B cell (primary cell): ENCODE data around the gene ST6GAL1. TPM values are rescaled to one million over a fixed set of nuclear protein-coding genes. Genes with fewer than 3 reads are reported as not detected.

Experiments used
- ATAC-seq: fragments of 200-7000 bp; cut with Tn5 transposase; one replicate; pipeline ENCODE4 v1.10.0; 2021; ENCODE audit warnings: low read depth, mild to moderate bottlenecking, moderate number of reproducible peaks, moderate library complexity
- CTCF ChIA-PET: fragments of 350-600 bp; sonication (Branson Sonifier 250); formaldehyde crosslinking; loops from one replicate; lab custom pipeline; 2021; ENCODE audit warnings: antibody characterized with exemption, inconsistent platforms; lab: Charles Lee
- POLR2A ChIA-PET: fragments of 350-600 bp; sonication (Branson Sonifier 250); formaldehyde crosslinking; loops from one replicate; lab custom pipeline; 2021; ENCODE audit warnings: antibody characterized with exemption; lab: Charles Lee
- DNase-seq: peaks from one replicate; pipeline ENCODE4 v3.0.0; 2013
- H2AFZ ChIP-seq: 2 replicates; pipeline ENCODE4 v1.6.1; 2012; ENCODE audit warnings: mild to moderate bottlenecking, low read depth, low read length; ENCODE audit not compliant: insufficient read depth, poor library complexity, severe bottlenecking
- H3K27ac ChIP-seq, 2 donors: 1 replicate in 1 of 2; 2 replicates in 1 of 2; pipeline ENCODE4 v1.5.1; 2012 to 2013; ENCODE audit warnings: low read length in 2 of 2, mild to moderate bottlenecking in 2 of 2, moderate library complexity in 1 of 2
- H3K27me3 ChIP-seq, 4 experiments: fragments of 200-600 bp in 1 of 4; sonication (generic) in 1 of 4; replicated peaks in 1 of 4; 1 replicate in 2 of 4; 2 replicates in 2 of 4; pipeline versions ENCODE4 v1.6.1 to v1.7.0; 2013 to 2016; ENCODE audit warnings: low read length in 3 of 4, mild to moderate bottlenecking in 2 of 4, mixed read lengths in 1 of 4, moderate library complexity in 1 of 4; ENCODE audit not compliant: insufficient read depth in 4 of 4, control insufficient read depth in 3 of 4; ENCODE audit errors: control extremely low read depth in 1 of 4
- H3K36me3 ChIP-seq, 2 experiments: replicated peaks in 1 of 2; 1 replicate in 1 of 2; 2 replicates in 1 of 2; pipeline versions ENCODE4 v1.6.1 to v1.7.1; 2013; ENCODE audit warnings: low read length in 1 of 2; ENCODE audit not compliant: insufficient read depth in 2 of 2, control insufficient read depth in 1 of 2; ENCODE audit errors: control extremely low read depth in 1 of 2, extremely low read depth in 1 of 2
- H3K4me1 ChIP-seq, 2 donors: fragments of 200-600 bp in 1 of 2; sonication (generic) in 1 of 2; 1 replicate in 1 of 2; 2 replicates in 1 of 2; pipeline versions ENCODE4 v1.5.1 to v1.6.1; 2013 to 2017; ENCODE audit warnings: low read length in 2 of 2; ENCODE audit not compliant: control insufficient read depth in 2 of 2, insufficient read depth in 2 of 2
- H3K4me2 ChIP-seq: replicated peaks from 2 replicates; pipeline ENCODE3; 2012; ENCODE audit warnings: mild to moderate bottlenecking, low read depth, low read length; ENCODE audit not compliant: poor library complexity, severe bottlenecking
- H3K4me3 ChIP-seq, 5 experiments: fragments of 200-600 bp in 1 of 5; sonication (generic) in 1 of 5; 1 replicate in 3 of 5; 2 replicates in 2 of 5; pipeline versions ENCODE4 v1.5.1 to v1.7.0; 2011 to 2016; ENCODE audit warnings: low read length in 4 of 5, mild to moderate bottlenecking in 4 of 5, low read depth in 2 of 5, control low read depth in 1 of 5, moderate library complexity in 1 of 5; ENCODE audit not compliant: insufficient read depth in 1 of 5; ENCODE audit errors: control extremely low read depth in 1 of 5, extremely low read depth in 1 of 5
- H3K79me2 ChIP-seq: fragments of 200-600 bp; sonication (generic); one replicate; pipeline ENCODE4 v1.6.0; 2016; ENCODE audit warnings: low read length; ENCODE audit not compliant: control insufficient read depth, insufficient read depth
- H3K9ac ChIP-seq: fragments of 200-600 bp; sonication (generic); 2 replicates; pipeline ENCODE4 v1.6.1; 2017; ENCODE audit warnings: mild to moderate bottlenecking, low read length, moderate library complexity
- H3K9me3 ChIP-seq, 3 donors: one replicate each; pipeline versions ENCODE4 v1.6.1 to v1.7.1; 2013; ENCODE audit warnings: low read length in 2 of 3; ENCODE audit not compliant: control insufficient read depth in 2 of 3, insufficient read depth in 1 of 3; ENCODE audit errors: control extremely low read depth in 1 of 3
- H4K20me1 ChIP-seq: 2 replicates; pipeline ENCODE4 v1.6.0; 2012; ENCODE audit warnings: mild to moderate bottlenecking, low read length; ENCODE audit not compliant: insufficient read depth, control insufficient read depth, poor library complexity, severe bottlenecking
- H3K27ac Mint-ChIP-seq: one replicate; pipeline ENCODE4 v1.8.0; 2021; ENCODE audit warnings: mixed read lengths
- H3K27me3 Mint-ChIP-seq: one replicate; pipeline ENCODE4 v1.8.0; 2021; ENCODE audit warnings: mixed read lengths
- H3K4me1 Mint-ChIP-seq: one replicate; pipeline ENCODE4 v1.8.0; 2021; ENCODE audit warnings: mixed read lengths
- H3K4me3 Mint-ChIP-seq: one replicate; pipeline ENCODE4 v1.8.0; 2021; ENCODE audit warnings: mixed read lengths
- H3K9me3 Mint-ChIP-seq: one replicate; pipeline ENCODE4 v1.8.0; 2022; ENCODE audit warnings: mixed read lengths; ENCODE audit not compliant: insufficient read depth
- CTCF ChIP-seq: fragments of 200-600 bp; IDR thresholded peaks from one replicate; pipeline ENCODE4 v1.8.0; 2022; ENCODE audit warnings: antibody characterized with exemption, mild to moderate bottlenecking
- EZH2 ChIP-seq: IDR thresholded peaks from 2 replicates; pipeline ENCODE4 v1.6.1; 2012; ENCODE audit warnings: borderline replicate concordance, low read depth, mild to moderate bottlenecking, moderate library complexity, low read length; ENCODE audit not compliant: insufficient read depth, poor library complexity, severe bottlenecking
- WGBS: methylation state at CpG from one replicate; pipeline ENCODE4 v1.1.5; 2013; ENCODE audit warnings: missing lambda C conversion rate; ENCODE audit not compliant: insufficient coverage; 5-methylcytosine and 5-hydroxymethylcytosine counted together
- intact Hi-C: fragments of 100-400 bp; cut with micrococcal nuclease; formaldehyde crosslinking; loops from one replicate; pipeline ENCODE4 v1.10.0; 2022
- polyA plus RNA-seq: library from polyadenylated mRNA; depleted of rRNA; stranded (reverse); fragments of >200 nt; gene quantifications from 2 replicates; pipeline ENCODE4 v1.2.3, GENCODE V29; 2012
- total RNA-seq, 2 donors: library from RNA; stranded (reverse); fragments of 120-200 nt in 1 of 2; gene quantifications; 1 replicate in 1 of 2; 2 replicates in 1 of 2; pipeline versions ENCODE4 v1.2.3 to v1.2.4, GENCODE V29; 2013 to 2022

Gene ST6GAL1
- total and polyA plus RNA-seq, 2 donors (not counting 1 experiment from before 2014, with no cell fraction given): 174 to 563 TPM

GRCh38 chr3:187110156-187110555 lies 179.8 kb downstream of the ST6GAL1 start:
- POLR2A ChIA-PET: no interaction called here
- CTCF ChIA-PET: interaction anchor here (0.9 to 7.2 kb wide), 6 partner anchors 8 to 261 kb away, joined by 3 to 196 read pairs (median 4); partner anchors contain the start of gene RPL39L
- Histone ChIP-seq H3K4me3 (no peak overlapping the region), H3K9ac (no peak overlapping the region), H2AFZ (no peak overlapping the region), H3K9me3 (no peaks in the 10 kb centered on the region), H3K4me1 (peaks cover 3 to 5% of the 10 kb centered on the region in 2 donors), H3K27ac (no peak overlapping the region), H4K20me1 (no peaks in the 10 kb centered on the region), H3K4me2 (no peak overlapping the region), H3K36me3 (no peaks in the 10 kb centered on the region), H3K79me2 (peaks cover 4% of the 10 kb centered on the region), H3K27me3 (no peaks in the 10 kb centered on the region)
- Mint-ChIP-seq H3K4me1 (peaks cover 6% of the 10 kb centered on the region), H3K27ac (no peak overlapping the region), H3K4me3 (no peak overlapping the region), H3K9me3 (no peaks in the 10 kb centered on the region), H3K27me3 (no peaks in the 10 kb centered on the region)
- WGBS: 100% methylated on average over 1 of the region's 1 CpG
- DNase-seq: no peak
- TF ChIP-seq EZH2: no peak
- TF ChIP-seq CTCF: no peak
- intact Hi-C loops: no loop called here
- ATAC-seq: no peak

DNA sequence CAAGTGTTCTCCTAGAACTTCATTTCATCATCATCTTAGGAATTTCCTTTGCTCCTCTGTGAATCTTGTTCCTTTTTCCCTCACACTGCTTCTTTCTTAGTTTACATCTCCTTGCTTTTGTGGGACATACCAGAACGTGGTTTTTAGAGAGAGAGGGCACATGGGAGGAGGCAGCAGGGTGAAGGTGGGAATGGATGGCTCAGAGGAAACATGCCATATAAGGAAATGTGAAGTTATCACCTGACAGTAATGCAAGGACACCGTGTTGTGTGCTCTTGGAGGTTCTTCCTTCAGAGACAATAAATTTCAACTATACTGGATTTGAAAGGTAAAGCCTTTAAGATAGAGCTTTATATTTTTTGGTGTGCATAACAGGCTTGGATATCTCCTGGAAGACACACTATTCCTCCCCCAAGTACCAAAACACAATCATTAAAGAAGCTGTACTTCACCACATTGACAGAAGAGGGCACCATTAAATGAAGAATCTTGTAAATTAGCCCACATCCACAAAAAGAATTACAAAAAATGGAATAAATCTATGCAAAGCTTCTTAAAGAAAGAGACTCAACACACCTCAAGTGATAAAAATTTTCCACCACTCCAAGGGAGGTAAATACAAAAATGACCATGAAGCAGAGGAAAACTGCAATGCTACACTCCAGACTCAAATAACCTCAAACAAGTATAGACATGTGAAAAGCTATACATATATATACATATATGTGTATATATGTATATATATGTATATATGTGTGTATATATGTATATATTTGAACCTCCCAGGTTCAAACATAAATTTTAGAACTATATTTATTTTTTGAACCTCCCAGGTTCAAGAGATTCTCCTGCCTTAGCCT lies 182.8 kb downstream of the ST6GAL1 start:
- Histone ChIP-seq H3K9ac (no peak overlapping the region), H3K27ac (no peak overlapping the region), H4K20me1 (no peaks in the 10 kb centered on the region), H3K4me1 (peaks cover 3 to 5% of the 10 kb centered on the region in 2 donors), H3K79me2 (peaks cover 4% of the 10 kb centered on the region), H3K4me3 (no peak overlapping the region), H3K4me2 (peak overlapping the region; percentile 14), H3K36me3 (no peaks in the 10 kb centered on the region), H3K9me3 (no peaks in the 10 kb centered on the region), H3K27me3 (no peaks in the 10 kb centered on the region), H2AFZ (no peak overlapping the region)
- TF ChIP-seq CTCF: peak; percentile 88
- TF ChIP-seq EZH2: no peak
- intact Hi-C loops: loop anchor here (1.0 kb wide), 3 partner anchors 37 to 264 kb away; no protein-coding TSS in a partner anchor
- POLR2A ChIA-PET: interaction anchor here (0.7 to 1.2 kb wide), 5 partner anchors 30 to 73 kb away, joined by 3 read pairs; no protein-coding TSS in a partner anchor
- WGBS: no CpG with 5 or more reads among the region's 2 CpGs
- DNase-seq (peak; percentile 69), ATAC-seq (peak; percentile 45)
- H3K4me1 Mint-ChIP-seq: peaks cover 6% of the 10 kb centered on the region
- H3K27ac Mint-ChIP-seq: peak overlapping the region; percentile 42
- no peaks in the 10 kb centered on the region for H3K9me3 Mint-ChIP-seq
- no peak overlapping the region for H3K4me3 Mint-ChIP-seq
- CTCF ChIA-PET: interaction anchor here (0.7 to 7.2 kb wide), 51 partner anchors 10 to 614 kb away, joined by 3 to 223 read pairs (median 4); partner anchors contain the start of gene RPL39L
- H3K27me3 Mint-ChIP-seq: no peaks in the 10 kb centered on the region
